Fibroblast of villous mesenchyme (primary cell): Measurements from ENCODE around the gene DDX41. TPM values are rescaled to one million over a fixed set of nuclear protein-coding genes. Genes with fewer than 3 reads are reported as not detected.

Experiments used
- DNase-seq: peaks from one replicate; pipeline ENCODE4 v3.0.0-alpha.2; 2010; ENCODE audit warnings: low read depth
- H3K4me3 ChIP-seq: 2 replicates; pipeline ENCODE4 v1.5.1; 2011; ENCODE audit warnings: low read depth, mild to moderate bottlenecking, low read length
- CTCF ChIP-seq: IDR thresholded peaks from 2 replicates; pipeline ENCODE4 v1.5.1; 2012; ENCODE audit warnings: low read depth, mild to moderate bottlenecking, low read length; ENCODE audit not compliant: insufficient read depth
- total RNA-seq: library from RNA; depleted of rRNA; stranded (reverse); fragments of >200 nt; gene quantifications from 2 replicates; pipeline ENCODE4 v1.2.3, GENCODE V29; 2012

DDX41 gene
- total RNA-seq, 1 donor, result 56.1 TPM

GRCh38 chr5:177509991-177510566 lies 6.7 kb downstream of the DDX41 start:
- no peak for TF ChIP-seq CTCF
- no peak for DNase-seq
- H3K4me3 ChIP-seq, result no peak overlapping the region

- DNase-seq, result no peak
- peak within 1 kb of the TSS; percentile 10 for H3K4me3 ChIP-seq
- no peak for TF ChIP-seq CTCF
These were observed 7.3 kb downstream of the DDX41 start, which contains the start of gene DOK3 for GRCh38 chr5:177509381-177509951. Gene DOK3 (minus strand): TSS chr5:177509826. CDS start chr5:177509540, 286 bp downstream.

GRCh38 chr5:177508837-177509236 lies 7.9 kb downstream of the DDX41 start:
- TF ChIP-seq CTCF, result no peak
- no peak overlapping the region for H3K4me3 ChIP-seq
- DNase-seq, result no peak

GRCh38 chr5:177508221-177508611 lies 8.5 kb downstream of the DDX41 start:
- H3K4me3 ChIP-seq, result no peak overlapping the region
- DNase-seq, result no peak

GRCh38 chr5:177507596-177508220 lies 9.1 kb downstream of the DDX41 start:
- no peak for TF ChIP-seq CTCF
- no peak for DNase-seq
- no peak overlapping the region for H3K4me3 ChIP-seq

More at GRCh38 chr5:177508221-177508611, 8.5 kb downstream of the DDX41 start:
- TF ChIP-seq CTCF, result no peak

GRCh38 chr5:177507165-177507564 lies 9.6 kb downstream of the DDX41 start:
- TF ChIP-seq CTCF, result peak; percentile 33
- peak; percentile 9 for DNase-seq
- no peak overlapping the region for H3K4me3 ChIP-seq
